ENCODE results near the gene UFSP1. TPM values are rescaled to one million over a fixed set of nuclear protein-coding genes. Genes with fewer than 3 reads are reported as not detected.

Gene UFSP1
- total and polyA plus RNA-seq, 2 experiments from 2014 or later = 3.9 to 4.2 TPM

DNA sequence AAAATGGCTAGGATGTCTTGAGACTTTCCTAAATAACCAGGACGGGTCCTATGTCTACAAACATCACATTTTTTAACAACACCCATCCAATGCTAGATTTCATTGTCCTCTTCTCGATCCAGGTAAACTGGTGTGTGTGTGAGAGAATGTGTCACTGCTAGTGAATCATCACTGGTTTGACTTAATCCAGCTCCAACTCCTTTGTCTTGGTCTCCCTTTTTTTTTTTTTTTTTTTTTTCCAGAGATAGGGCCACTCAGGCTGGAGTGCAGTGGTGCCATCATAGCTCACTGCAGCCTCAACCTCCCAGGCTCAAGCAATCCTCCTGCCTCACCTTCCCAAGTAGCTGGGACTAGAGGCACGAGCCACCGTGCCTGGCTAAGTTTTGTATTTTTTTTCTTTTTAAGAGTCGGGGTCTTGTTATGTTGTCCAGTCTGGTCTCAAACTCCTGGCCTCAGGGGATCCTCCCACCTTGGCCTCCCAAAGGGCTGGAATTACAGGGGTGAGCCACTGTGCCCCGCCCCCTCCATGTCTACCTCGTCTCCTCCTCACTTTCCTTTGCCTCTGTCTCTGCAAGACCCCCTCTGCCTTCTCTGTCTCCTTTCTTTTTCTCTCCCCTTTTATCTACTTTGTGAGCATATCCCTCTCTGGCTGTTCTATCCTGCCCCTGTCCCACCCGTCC, 2.2 kb upstream of the UFSP1 start:
- H3K9me3 ChIP-seq (ENCODE audit: low read depth) = no peaks in the 10 kb centered on the region
- DNase-seq (ENCODE audit: low spot score) = no peak
- WGBS (ENCODE audit: low lambda C conversion rate, missing lambda C conversion rate) = 82% methylated on average over 8 of the region's 8 CpGs
- no peak overlapping the region for H3K4me3 ChIP-seq
- no peaks in the 10 kb centered on the region for H3K9me2 ChIP-seq (replicated peaks; ENCODE audit: insufficient read depth)
- H3K79me2 ChIP-seq = peaks cover 13% of the 10 kb centered on the region
- H3K36me3 ChIP-seq (replicated peaks; ENCODE audit: insufficient read depth, low read depth) = no peaks in the 10 kb centered on the region
- TF ChIP-seq EZH2phosphoT487 (IDR thresholded peaks at IDR 0.05; ENCODE audit: low read depth, severe bottlenecking, unreplicated experiment) (no peak), EZH2 (IDR thresholded peaks at IDR 0.05; ENCODE audit: borderline replicate concordance) (no peak)
- TF ChIP-seq, protein P1, sequence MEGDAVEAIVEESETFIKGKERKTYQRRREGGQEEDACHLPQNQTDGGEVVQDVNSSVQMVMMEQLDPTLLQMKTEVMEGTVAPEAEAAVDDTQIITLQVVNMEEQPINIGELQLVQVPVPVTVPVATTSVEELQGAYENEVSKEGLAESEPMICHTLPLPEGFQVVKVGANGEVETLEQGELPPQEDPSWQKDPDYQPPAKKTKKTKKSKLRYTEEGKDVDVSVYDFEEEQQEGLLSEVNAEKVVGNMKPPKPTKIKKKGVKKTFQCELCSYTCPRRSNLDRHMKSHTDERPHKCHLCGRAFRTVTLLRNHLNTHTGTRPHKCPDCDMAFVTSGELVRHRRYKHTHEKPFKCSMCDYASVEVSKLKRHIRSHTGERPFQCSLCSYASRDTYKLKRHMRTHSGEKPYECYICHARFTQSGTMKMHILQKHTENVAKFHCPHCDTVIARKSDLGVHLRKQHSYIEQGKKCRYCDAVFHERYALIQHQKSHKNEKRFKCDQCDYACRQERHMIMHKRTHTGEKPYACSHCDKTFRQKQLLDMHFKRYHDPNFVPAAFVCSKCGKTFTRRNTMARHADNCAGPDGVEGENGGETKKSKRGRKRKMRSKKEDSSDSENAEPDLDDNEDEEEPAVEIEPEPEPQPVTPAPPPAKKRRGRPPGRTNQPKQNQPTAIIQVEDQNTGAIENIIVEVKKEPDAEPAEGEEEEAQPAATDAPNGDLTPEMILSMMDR (IDR thresholded peaks at IDR 0.05; ENCODE audit: poor library complexity) = no peak
- H3K27ac ChIP-seq = peak overlapping the region; percentile 96
- no peaks in the 10 kb centered on the region for H4K20me1 ChIP-seq (ENCODE audit: insufficient read depth, poor library complexity, severe bottlenecking)
- H3K27me3 ChIP-seq = peaks cover 13% of the 10 kb centered on the region
- peaks cover 39% of the 10 kb centered on the region for H3K4me1 ChIP-seq (ENCODE audit: insufficient read depth)
- H3K4me2 ChIP-seq = peak overlapping the region; percentile 93
- H2AFZ ChIP-seq = peak overlapping the region; percentile 61

DNA sequence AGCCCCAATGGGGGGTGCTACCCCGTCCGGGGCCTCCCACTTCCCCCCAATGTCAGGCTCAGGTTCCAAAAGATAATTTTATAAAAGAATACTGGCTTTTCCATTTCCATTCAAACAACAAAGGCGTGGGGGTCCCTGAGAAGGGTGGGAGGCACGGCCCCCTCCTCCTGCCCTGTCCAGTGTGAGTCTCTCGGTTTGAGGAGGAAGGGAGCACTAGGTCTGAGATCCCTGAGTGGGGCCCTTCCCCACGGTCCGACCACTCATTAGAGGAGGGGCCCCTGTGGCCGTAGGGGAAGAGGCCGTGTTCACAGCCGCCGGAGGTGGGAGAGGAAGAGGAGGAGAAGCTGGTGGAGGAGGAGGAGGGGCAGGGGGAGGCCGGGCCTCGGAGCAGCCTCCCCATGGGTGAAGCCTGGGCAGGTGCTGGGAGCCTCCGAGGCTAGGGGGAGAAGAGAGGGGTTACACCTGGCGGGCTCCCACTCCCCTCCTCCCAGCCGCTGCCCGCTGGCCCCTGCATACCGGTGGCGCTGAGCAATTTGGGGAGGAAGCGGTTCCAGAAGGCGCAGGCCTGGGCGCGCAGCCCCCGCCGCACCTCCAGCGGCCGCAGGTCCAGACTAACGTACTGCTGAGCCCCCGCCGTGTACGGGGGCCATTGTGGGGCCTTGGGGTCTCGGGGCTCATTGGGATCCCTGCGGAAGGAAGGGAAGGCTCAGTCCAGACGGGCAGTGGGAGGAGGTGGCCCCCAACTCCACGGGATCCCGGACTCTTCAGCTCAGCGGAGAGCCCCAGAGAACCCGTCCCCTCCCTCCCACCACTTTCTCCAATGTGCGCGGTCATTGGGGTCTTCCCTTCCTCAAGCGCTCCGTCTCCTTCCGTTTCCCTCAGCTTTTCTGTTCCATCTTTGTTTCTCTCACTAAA, 1.4 kb upstream of the UFSP1 start:
- Histone ChIP-seq H3K4me2 (peak overlapping the region; percentile 93), H3K4me3 (peak overlapping the region; percentile 43), H3K9me2 (replicated peaks; ENCODE audit: insufficient read depth) (no peaks in the 10 kb centered on the region), H3K79me2 (peaks cover 15% of the 10 kb centered on the region), H3K9me3 (ENCODE audit: low read depth) (no peaks in the 10 kb centered on the region), H3K4me1 (ENCODE audit: insufficient read depth) (peaks cover 32% of the 10 kb centered on the region), H3K27ac (peak overlapping the region; percentile 96), H3K36me3 (replicated peaks; ENCODE audit: insufficient read depth, low read depth) (no peaks in the 10 kb centered on the region), H3K27me3 (peaks cover 6% of the 10 kb centered on the region), H2AFZ (peak overlapping the region; percentile 61), H4K20me1 (ENCODE audit: insufficient read depth, poor library complexity, severe bottlenecking) (no peaks in the 10 kb centered on the region)
- no peak for DNase-seq (ENCODE audit: low spot score)
- TF ChIP-seq EZH2phosphoT487 (IDR thresholded peaks at IDR 0.05; ENCODE audit: low read depth, severe bottlenecking, unreplicated experiment) (no peak), EZH2 (IDR thresholded peaks at IDR 0.05; ENCODE audit: borderline replicate concordance) (no peak)
- TF ChIP-seq, protein P1 (IDR thresholded peaks at IDR 0.05; ENCODE audit: poor library complexity) = no peak
- 25% methylated on average over 25 of the region's 43 CpGs for WGBS (ENCODE audit: low lambda C conversion rate, missing lambda C conversion rate)

DNA sequence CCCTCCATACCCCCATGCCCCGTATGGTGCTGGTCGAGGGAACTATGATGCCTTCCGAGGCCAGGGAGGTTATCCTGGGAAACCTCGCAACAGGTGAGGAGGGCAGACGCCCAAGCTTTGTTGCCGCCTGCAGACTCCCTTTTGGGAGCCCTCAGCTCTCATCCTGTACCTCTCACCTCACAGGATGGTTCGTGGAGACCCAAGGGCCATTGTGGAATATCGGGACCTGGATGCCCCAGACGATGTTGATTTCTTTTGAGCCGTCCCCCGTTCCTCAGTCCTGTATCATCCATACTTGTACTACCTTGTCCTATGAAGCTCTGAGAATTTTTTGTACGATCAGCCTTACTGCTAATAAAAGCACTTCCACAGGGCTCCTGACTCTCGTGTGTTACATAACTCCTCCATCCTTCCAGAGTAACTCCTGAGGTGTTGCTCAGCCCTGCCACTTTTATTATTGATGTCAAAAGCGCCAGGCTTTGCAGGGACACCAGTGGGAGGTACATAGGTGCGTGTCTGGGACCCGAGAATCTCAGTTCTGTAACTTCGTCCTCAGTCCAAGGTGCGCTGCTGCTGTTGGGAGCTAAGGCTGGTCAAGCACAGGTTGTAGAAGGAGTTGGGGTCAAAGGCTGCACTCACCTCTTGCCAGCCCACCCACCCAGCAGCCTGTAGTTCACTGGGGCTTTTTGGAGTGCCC, 1.1 kb downstream of the UFSP1 start:
- Histone ChIP-seq H3K4me1 (ENCODE audit: insufficient read depth) (peaks cover 25% of the 10 kb centered on the region), H3K4me3 (peak overlapping the region; percentile 70), H4K20me1 (ENCODE audit: insufficient read depth, poor library complexity, severe bottlenecking) (peaks cover 3% of the 10 kb centered on the region), H2AFZ (no peak overlapping the region), H3K9me3 (ENCODE audit: low read depth) (no peaks in the 10 kb centered on the region), H3K79me2 (peaks cover 31% of the 10 kb centered on the region), H3K27ac (peak overlapping the region; percentile 96), H3K27me3 (no peaks in the 10 kb centered on the region), H3K36me3 (replicated peaks; ENCODE audit: insufficient read depth, low read depth) (no peaks in the 10 kb centered on the region), H3K9me2 (replicated peaks; ENCODE audit: insufficient read depth) (no peaks in the 10 kb centered on the region), H3K4me2 (peak overlapping the region; percentile 93)
- TF ChIP-seq, protein P1 (IDR thresholded peaks at IDR 0.05; ENCODE audit: poor library complexity) = no peak
- DNase-seq (ENCODE audit: low spot score) = no peak
- 76% methylated on average over 18 of the region's 18 CpGs for WGBS (ENCODE audit: low lambda C conversion rate, missing lambda C conversion rate)
